Stimulated activated CD4-positive, alpha-beta T cell treated with anti-CD3 and anti-CD28 coated beads, Interleukin-15, amount 100 ng/mL, for 1 hour (primary cell): Measurements from ENCODE around the gene EVA1C.
"Not testable (repeated sequence)": the region's sequence is repeated elsewhere in the genome, so short reads cannot be mapped to it uniquely, and the experiment has no call there.

Source experiments
- DNase-seq, 2 donors: peaks; one replicate each; pipeline ENCODE4 v3.0.0-alpha.2; 2020; ENCODE audit warnings: low read depth in 1 of 2, low spot score in 1 of 2

Gene EVA1C

DNA sequence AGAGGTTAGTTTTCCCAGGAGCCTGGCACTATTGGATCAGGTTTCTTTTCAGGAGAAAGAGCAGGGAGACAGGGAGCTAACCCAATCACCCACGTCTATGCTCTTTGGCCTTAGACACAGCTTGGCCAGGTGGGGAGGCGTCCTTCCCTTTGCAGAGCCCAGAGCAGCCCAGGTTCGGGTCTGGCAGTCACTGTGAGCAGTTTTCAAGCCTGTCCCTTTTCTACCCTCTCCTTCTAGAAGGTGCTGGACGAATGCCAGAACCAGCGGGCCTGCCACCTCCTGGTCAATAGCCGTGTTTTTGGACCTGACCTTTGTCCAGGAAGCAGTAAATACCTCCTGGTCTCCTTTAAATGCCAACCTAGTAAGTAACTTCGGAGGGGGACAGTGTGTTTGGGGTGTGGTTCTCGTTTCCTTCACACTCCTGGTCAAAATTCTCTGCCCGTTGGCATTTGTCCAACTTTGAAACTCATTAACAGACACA is 44.9 kb downstream of the EVA1C start:
- DNase-seq, result no peak

GRCh38 chr21:32457962-32458361 is 45.5 kb downstream of the EVA1C start:
- DNase-seq, result no peak

DNA sequence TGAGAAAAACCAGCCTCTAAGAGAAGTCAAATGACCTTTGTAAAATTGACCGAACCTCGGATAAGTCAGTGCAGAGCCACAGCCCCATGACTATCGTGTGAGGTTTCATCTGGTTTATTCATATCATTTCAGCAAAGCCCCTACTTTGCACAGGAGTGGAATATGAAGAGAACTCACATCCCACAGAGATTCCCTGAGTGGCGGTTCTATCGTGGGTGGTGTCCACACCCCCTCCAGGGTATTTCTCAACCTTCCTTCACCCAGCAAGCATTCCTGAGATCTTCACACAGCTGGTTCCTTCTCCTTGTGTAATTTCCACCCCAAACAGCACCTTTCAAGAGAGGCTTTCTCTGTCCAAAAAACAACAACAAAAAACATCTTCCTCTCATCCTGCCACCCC is 47.5 kb downstream of the EVA1C start:
- DNase-seq, result no peak

- no peak for DNase-seq
Measured at GRCh38 chr21:32461503-32461902, 49.0 kb downstream of the EVA1C start.

DNA sequence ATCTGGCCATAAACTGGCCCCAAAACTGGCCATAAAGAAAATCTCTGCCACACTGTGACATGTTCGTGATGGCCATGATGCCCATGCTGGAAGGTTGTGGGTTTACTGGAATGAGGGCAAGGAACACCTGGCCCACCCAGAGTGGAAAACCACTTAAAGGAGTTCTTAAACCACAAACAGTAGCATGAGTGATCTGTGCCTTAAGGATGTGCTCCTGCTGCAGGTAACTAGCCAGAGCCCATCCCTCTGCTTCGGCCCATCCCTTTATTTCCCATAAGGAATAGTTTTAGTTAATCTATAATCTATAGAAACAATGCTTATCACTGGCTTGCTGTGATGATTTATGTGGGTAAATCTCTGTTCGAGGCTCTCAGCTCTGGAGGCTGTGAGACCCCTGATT is 50.1 kb downstream of the EVA1C start:
- not testable (repeated sequence) for DNase-seq

GRCh38 chr21:32463367-32463766 is 50.9 kb downstream of the EVA1C start:
- no peak for DNase-seq

GRCh38 chr21:32463889-32464300 is 51.4 kb downstream of the EVA1C start:
- DNase-seq, result no peak

DNA sequence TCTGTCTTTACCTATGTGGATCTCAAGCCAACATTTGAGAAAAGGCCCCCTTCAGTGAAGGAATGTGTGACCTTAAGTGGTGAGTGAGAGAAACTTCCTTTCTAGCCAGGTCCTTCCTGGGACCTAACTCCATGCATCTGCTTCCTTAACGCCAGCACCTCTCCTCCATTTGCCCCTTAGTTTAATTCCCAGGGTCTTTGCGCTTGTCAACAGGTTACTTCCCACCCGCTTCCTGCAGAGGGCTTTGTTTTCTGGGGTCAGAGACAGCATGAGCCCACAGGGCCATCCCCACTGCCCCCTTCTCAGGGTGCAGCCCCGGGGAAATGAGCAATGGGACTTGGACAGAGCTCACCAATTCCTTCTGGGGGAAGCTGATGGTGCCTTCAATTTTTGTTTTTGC is 54.8 kb downstream of the EVA1C start:
- DNase-seq, result no peak

- no peak for DNase-seq
Measured at GRCh38 chr21:32468681-32469111, 56.2 kb downstream of the EVA1C start.

DNA sequence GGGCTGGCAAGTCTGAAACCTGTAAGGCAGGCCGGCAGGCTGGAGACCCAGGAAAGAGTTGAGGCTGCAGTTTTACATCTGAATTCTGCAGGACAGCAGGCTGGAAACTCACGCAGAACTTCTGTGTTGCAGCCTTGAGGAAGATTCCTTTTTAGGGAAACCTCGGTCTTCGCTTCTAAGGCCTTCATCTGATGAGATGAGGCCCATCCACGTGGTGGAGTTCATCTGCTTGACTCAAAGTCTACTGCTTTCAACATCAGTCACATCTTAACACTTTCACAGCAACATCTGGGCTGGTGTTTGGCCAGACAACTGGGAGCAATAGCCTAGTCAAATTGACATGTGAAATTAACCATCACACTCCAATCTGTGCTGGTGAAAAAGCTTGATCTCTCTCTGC is 57.1 kb downstream of the EVA1C start:
- DNase-seq, result no peak

GRCh38 chr21:32470206-32470605 is 57.7 kb downstream of the EVA1C start:
- DNase-seq, result no peak

GRCh38 chr21:32472890-32473765 is 60.6 kb downstream of the EVA1C start:
- no peak for DNase-seq

GRCh38 chr21:32474179-32475059 is 61.9 kb downstream of the EVA1C start:
- DNase-seq, result no peak

DNA sequence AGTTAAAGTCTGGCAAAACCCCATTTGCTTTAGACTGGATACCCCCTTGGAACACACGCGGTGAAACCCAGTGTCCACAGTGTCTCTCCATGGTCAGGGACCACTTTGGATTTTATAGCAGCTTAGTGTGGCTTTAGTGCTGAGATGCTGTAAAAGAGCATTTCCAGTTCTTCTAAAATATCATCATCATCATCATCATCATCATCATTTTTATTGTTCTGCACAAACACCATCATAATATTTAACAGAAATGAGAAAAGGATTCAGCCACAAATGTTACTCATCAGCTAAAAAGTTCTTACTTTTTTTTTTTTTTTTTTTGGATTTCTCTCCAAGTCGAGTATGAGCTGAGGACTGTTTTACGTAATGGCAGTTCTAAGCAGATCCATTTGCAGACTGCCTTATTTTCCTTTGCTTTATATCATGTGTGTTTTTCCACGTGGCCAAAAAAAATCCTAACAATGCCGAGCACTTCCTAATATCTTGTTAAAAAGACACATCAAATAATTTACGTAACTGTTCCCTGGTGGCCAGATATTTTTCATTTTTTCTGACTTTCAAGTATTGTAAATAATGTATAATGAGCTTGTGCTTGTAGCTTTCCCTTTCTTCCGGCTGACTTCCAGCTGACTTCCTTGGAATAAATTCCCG is 62.8 kb downstream of the EVA1C start:
- no peak for DNase-seq

DNA sequence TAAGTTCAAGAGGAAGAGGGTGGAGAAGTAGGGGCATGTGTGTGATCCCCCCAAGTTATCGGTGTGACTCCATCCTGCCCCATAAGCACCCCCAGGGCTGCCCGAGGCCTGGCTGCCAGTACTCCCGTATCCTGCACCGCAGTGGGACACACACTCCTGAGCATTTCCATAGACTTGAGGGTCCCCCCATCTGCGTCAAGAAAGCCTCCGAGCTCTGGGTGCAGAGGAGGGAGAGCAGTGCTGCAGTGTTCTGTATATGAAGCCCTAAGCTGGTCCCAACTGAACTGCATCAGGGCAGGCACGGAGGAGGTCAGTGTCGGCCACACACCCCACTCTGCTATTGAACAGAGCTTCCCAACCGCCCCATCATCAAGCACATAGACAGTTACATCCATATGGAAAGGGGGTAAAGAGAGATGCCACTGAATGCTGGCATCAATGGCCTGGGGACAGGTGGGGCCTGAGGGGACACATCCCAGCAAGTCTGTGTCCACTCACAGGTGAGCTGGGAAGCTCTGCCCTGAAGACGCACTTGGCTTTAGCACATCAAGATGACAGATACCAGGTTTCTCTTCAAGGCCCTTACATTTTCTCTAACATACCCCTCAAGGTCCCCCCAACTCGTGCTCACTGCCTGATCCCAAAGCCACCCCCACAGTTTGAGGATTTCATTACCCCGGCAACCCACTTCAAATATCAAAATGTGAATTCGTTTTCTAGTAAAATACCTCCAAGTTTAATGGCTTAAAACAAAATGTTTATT is 64.3 kb downstream of the EVA1C start:
- no peak for DNase-seq

GRCh38 chr21:32477424-32477745 is 64.9 kb downstream of the EVA1C start:
- no peak for DNase-seq

DNA sequence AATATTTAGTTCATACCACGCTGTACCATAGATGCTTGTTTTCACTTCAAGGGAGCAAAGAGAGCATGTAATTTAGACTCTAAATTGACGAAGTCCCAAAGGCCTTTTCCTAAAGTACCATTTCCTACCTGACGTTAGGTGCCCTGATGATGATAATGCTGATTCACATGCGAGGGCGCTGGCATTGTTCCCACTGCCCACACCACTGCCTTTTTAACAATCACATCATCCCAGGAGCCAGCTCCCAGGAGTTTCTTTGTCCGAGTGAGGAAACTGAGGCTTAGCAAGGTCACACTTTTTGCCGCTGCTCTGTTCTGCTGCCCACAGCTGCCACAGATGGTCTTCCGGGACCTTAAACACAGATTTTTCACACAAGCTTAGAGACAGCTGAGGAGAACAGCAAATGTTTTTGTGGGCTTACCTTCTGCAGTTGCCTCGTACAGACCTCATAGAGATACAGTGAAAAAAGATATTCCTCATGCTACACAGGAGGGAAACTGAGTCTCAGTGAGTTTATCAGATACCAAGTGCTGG is 69.4 kb downstream of the EVA1C start:
- no peak for DNase-seq

DNA sequence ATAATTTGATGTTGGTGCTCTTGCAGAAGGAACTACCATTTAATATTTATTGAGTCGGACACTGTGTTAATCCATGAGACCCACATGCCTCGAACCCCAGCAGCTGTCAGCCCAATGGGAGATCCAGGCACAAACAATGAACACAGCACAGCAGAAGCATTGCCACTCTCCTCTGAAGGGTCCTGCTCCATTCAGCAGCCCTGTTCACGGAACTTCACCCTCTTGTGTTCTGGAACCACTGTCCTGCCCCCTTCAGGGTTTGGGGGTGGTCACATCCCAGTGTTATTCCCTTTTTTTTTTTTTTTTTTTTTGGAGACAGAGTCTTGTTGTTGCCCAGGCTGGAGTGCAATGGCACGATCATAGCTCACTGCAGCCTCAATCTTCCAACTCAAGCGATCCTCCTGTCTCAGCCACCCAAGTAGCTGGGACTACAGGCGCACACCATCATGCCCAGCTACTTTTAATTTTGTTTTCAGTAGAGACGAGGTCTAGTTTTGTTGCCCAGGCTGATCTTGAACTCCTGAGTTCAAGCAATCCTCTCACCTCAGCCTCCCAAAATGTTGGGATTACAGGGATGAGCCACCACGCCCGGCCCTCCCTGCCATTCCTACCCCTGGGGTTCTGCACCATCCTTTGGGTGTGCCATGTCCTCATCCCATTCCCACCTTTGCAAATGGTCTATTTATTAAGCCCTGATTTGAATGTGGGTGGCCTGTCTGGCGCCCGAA is 70.2 kb downstream of the EVA1C start:
- no peak for DNase-seq

DNA sequence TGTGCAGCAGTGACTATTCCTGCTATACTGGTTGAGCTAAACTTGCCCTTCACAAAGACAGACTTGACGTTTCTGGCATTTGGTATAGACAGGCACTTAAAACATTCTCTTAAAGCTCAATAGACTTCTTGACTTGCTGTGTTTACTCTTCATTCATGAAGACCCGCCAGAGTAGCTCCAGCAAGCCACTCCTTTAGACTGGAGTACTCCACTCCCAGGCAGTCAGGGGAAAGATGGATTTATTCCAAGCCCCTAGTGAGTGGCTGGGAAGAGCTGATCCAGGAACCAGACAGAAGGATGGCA is 70.7 kb downstream of the EVA1C start:
- DNase-seq, result no peak

DNA sequence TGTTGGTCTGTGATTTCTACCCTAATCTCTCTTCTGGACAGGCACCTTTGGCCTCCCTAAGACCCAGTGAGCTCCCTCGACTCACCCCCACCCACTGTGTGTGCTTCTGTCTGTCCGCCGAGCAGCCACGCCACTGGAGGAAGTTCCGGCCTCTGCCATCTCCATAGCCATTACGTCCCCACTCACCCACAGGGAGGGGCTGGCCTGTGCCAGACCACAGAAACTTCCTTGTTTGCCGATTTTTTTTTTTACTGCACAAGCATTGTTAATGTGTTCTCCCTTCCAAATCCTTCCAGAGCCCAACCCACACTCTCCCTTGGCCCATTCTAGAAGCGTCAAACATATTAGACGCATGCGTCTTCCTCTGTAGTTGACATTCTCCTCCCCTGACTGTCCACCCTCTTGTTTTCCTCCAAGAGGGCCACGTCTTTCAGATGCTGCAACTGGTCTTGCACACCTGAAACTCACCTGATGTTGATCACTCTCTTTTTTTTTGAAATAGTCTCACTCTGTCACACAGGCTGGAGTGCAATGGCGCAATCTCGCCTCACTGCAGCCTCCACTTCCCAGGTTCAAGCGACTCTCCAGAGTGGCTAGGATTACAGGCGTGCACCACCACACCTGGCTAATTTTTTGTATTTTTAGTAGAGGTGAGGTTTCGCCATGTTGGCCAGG is 72.3 kb downstream of the EVA1C start:
- DNase-seq, result no peak
